Astrocyte (in vitro differentiated cells and primary cell): Measurements from ENCODE around the gene OR51B2. TPM values are rescaled to one million over a fixed set of nuclear protein-coding genes. Genes with fewer than 3 reads are reported as not detected.

ENCODE experiments used
- DNase-seq: peaks from one replicate; pipeline ENCODE4 v3.0.0-alpha.2; 2010; ENCODE audit warnings: low read depth
- FAIRE-seq: peaks from 2 replicates; lab custom pipeline; 2011; peaks lifted over from hg19 to GRCh38; lab: Jason Lieb, UNC
- H2AFZ ChIP-seq: 2 replicates; pipeline ENCODE4 v1.6.0; 2012; ENCODE audit warnings: low read depth, low read length, inconsistent platforms
- H3K27ac ChIP-seq: 2 replicates; pipeline ENCODE4 v1.5.1; 2011; ENCODE audit warnings: low read depth, low read length, inconsistent platforms
- H3K27me3 ChIP-seq: 2 replicates; pipeline ENCODE4 v1.6.0; 2011; ENCODE audit warnings: low read length, inconsistent platforms; ENCODE audit not compliant: insufficient read depth
- H3K36me3 ChIP-seq: 2 replicates; pipeline ENCODE4 v1.5.1; 2011; ENCODE audit warnings: low read length, inconsistent platforms; ENCODE audit not compliant: insufficient read depth
- H3K4me1 ChIP-seq: 2 replicates; pipeline ENCODE4 v1.5.1; 2011; ENCODE audit warnings: low read length, inconsistent platforms; ENCODE audit not compliant: insufficient read depth
- H3K4me2 ChIP-seq: 2 replicates; pipeline ENCODE4 v1.6.0; 2012; ENCODE audit warnings: low read length, inconsistent platforms
- H3K4me3 ChIP-seq: 2 replicates; pipeline ENCODE4 v1.5.1; 2011; ENCODE audit warnings: low read depth, mild to moderate bottlenecking, low read length, inconsistent platforms; ENCODE audit not compliant: insufficient read depth
- H3K79me2 ChIP-seq: 2 replicates; pipeline ENCODE4 v1.6.0; 2012; ENCODE audit warnings: mild to moderate bottlenecking, low read length, inconsistent platforms; ENCODE audit not compliant: insufficient read depth
- H3K9ac ChIP-seq: 2 replicates; pipeline ENCODE4 v1.6.0; 2012; ENCODE audit warnings: mild to moderate bottlenecking, low read length, inconsistent platforms
- H3K9me3 ChIP-seq: 2 replicates; pipeline ENCODE4 v1.5.1; 2012; ENCODE audit warnings: low read depth, mild to moderate bottlenecking, low read length, inconsistent platforms; ENCODE audit not compliant: insufficient read depth
- H4K20me1 ChIP-seq: 2 replicates; pipeline ENCODE4 v1.6.0; 2012; ENCODE audit warnings: low read length, inconsistent platforms; ENCODE audit not compliant: insufficient read depth
- H3K27ac Mint-ChIP-seq: one replicate; pipeline ENCODE4 v1.8.0; 2021; ENCODE audit warnings: mild to moderate bottlenecking, mixed read lengths; ENCODE audit not compliant: unreplicated experiment
- H3K27me3 Mint-ChIP-seq: one replicate; pipeline ENCODE4 v1.8.0; 2021; ENCODE audit warnings: low read depth, mixed read lengths; ENCODE audit not compliant: unreplicated experiment
- H3K36me3 Mint-ChIP-seq: one replicate; pipeline ENCODE4 v1.8.0; 2021; ENCODE audit warnings: low read depth, mixed read lengths; ENCODE audit not compliant: unreplicated experiment
- H3K4me1 Mint-ChIP-seq: one replicate; pipeline ENCODE4 v1.8.0; 2021; ENCODE audit warnings: low read depth, mixed read lengths; ENCODE audit not compliant: unreplicated experiment
- H3K4me3 Mint-ChIP-seq: one replicate; pipeline ENCODE4 v1.8.0; 2021; ENCODE audit warnings: mild to moderate bottlenecking, moderate library complexity, mixed read lengths; ENCODE audit not compliant: unreplicated experiment
- H3K9me3 Mint-ChIP-seq: one replicate; pipeline ENCODE4 v1.8.0; 2021; ENCODE audit warnings: mild to moderate bottlenecking, mixed read lengths; ENCODE audit not compliant: unreplicated experiment
- EZH2 ChIP-seq: IDR thresholded peaks from 2 replicates; pipeline ENCODE4 v1.6.1; 2012; ENCODE audit warnings: mild to moderate bottlenecking, low read length, inconsistent platforms; ENCODE audit not compliant: insufficient read depth
- total RNA-seq: library from RNA; stranded (reverse); gene quantifications from 2 replicates; pipeline ENCODE4 v1.2.1, GENCODE V29; 2021
- TF ChIP-seq, protein P1 (sequence below): IDR thresholded peaks from 2 replicates; pipeline ENCODE4 v1.5.1; 2011; ENCODE audit warnings: low read depth, mild to moderate bottlenecking, inconsistent platforms, low read length, moderate library complexity; ENCODE audit not compliant: insufficient read depth

The OR51B2 gene
- total RNA-seq, 1 donor from 2014 or later: not detected

DNA sequence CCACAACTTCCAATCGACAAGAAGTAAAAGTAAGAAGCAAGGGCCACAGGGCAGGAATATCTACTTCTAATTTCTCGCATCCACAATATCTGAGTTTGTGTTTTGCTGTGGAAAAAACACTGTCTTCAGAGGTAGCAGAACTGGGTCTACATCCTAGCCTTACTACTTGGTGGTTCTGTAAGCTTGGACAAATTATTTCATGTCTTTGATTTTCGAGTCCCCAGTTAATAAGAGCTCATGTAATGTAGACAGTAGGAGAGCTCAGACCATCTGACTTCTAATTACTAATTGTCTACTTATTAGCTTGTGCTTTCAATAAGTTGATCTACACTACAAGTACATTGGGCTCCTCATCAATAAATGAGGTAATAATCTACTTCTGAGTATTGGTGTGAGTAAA, 41.0 kb downstream of the OR51B2 start:
- H3K9me3 Mint-ChIP-seq: no peaks in the 10 kb centered on the region
- no peak for TF ChIP-seq EZH2
- TF ChIP-seq, protein P1, sequence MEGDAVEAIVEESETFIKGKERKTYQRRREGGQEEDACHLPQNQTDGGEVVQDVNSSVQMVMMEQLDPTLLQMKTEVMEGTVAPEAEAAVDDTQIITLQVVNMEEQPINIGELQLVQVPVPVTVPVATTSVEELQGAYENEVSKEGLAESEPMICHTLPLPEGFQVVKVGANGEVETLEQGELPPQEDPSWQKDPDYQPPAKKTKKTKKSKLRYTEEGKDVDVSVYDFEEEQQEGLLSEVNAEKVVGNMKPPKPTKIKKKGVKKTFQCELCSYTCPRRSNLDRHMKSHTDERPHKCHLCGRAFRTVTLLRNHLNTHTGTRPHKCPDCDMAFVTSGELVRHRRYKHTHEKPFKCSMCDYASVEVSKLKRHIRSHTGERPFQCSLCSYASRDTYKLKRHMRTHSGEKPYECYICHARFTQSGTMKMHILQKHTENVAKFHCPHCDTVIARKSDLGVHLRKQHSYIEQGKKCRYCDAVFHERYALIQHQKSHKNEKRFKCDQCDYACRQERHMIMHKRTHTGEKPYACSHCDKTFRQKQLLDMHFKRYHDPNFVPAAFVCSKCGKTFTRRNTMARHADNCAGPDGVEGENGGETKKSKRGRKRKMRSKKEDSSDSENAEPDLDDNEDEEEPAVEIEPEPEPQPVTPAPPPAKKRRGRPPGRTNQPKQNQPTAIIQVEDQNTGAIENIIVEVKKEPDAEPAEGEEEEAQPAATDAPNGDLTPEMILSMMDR: no peak
- H3K4me3 ChIP-seq: no peak overlapping the region
- H3K4me3 Mint-ChIP-seq: no peak overlapping the region
- no peak overlapping the region for H3K4me2 ChIP-seq
- no peaks in the 10 kb centered on the region for H3K79me2 ChIP-seq
- peaks cover 15% of the 10 kb centered on the region for H3K4me1 Mint-ChIP-seq
- H4K20me1 ChIP-seq: no peaks in the 10 kb centered on the region
- no peaks in the 10 kb centered on the region for H3K27me3 ChIP-seq
- no peaks in the 10 kb centered on the region for H3K9me3 ChIP-seq
- H3K4me1 ChIP-seq: peaks cover 6% of the 10 kb centered on the region
- H3K36me3 ChIP-seq: no peaks in the 10 kb centered on the region
- no peaks in the 10 kb centered on the region for H3K36me3 Mint-ChIP-seq
- H3K9ac ChIP-seq: no peak overlapping the region
- no peaks in the 10 kb centered on the region for H3K27me3 Mint-ChIP-seq
- DNase-seq: no peak
- H2AFZ ChIP-seq: no peak overlapping the region
- no peak overlapping the region for H3K27ac ChIP-seq
- H3K27ac Mint-ChIP-seq: no peak overlapping the region
- no peak for FAIRE-seq

DNA sequence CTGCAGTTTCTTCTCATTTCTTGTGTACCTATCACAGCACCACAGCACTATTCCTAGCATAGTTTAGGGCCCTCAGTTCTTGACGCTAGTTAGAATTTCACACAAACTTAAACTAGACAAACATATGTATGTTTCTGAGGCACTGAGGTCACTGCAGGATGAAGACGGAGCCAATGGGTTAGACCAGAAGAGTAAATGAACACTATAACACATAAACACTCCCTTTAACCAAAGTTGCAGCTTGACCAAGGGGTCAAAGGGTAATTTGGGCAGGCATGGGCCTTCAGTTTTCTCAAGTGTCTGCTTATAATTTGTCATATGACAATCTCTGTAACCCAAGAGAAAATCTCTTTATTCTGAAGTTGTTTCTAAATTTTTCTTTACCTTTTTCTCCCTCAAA, 41.5 kb downstream of the OR51B2 start:
- Mint-ChIP-seq H3K4me1 (peaks cover 15% of the 10 kb centered on the region), H3K27ac (no peak overlapping the region)

DNA sequence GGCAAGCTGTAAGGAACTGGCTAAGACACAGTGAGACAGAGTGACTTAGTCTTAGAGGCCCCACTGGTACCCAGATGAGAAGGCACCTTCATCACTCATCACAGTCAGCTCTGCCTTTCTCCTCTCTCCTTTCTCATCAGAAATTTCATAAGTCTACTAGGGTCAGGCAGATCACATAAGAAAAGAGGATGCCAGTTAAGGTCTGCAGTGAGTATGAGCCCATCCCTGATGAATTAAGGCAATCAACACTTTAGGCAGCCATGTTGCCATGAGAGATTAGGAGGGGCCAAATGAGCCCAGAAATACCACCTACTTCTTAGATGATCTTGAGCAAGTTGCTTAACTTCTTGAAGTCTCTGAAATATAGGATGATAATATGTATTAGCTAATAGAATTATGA, 42.5 kb downstream of the OR51B2 start:
- no peaks in the 10 kb centered on the region for H3K27me3 Mint-ChIP-seq

More for the DNA sequence above, 41.5 kb downstream of the OR51B2 start:
- no peaks in the 10 kb centered on the region for H3K9me3 ChIP-seq
- no peaks in the 10 kb centered on the region for H3K36me3 ChIP-seq
- no peaks in the 10 kb centered on the region for H3K79me2 ChIP-seq
- H3K27ac ChIP-seq: no peak overlapping the region
- H4K20me1 ChIP-seq: no peaks in the 10 kb centered on the region
- H3K36me3 Mint-ChIP-seq: no peaks in the 10 kb centered on the region
- H3K9me3 Mint-ChIP-seq: no peaks in the 10 kb centered on the region
- FAIRE-seq: no peak
- H3K4me1 ChIP-seq: peaks cover 8% of the 10 kb centered on the region
- H3K27me3 Mint-ChIP-seq: no peaks in the 10 kb centered on the region
- H3K4me3 Mint-ChIP-seq: no peak overlapping the region
- H3K4me2 ChIP-seq: no peak overlapping the region
- DNase-seq: no peak
- no peak overlapping the region for H3K9ac ChIP-seq
- no peak overlapping the region for H3K4me3 ChIP-seq
- TF ChIP-seq, protein P1: no peak
- TF ChIP-seq EZH2: no peak
- H3K27me3 ChIP-seq: no peaks in the 10 kb centered on the region
- no peak overlapping the region for H2AFZ ChIP-seq

More for the DNA sequence above, 42.5 kb downstream of the OR51B2 start:
- no peak overlapping the region for H3K27ac ChIP-seq
- Mint-ChIP-seq H3K27ac (no peak overlapping the region), H3K4me3 (no peak overlapping the region), H3K36me3 (no peaks in the 10 kb centered on the region), H3K4me1 (peaks cover 15% of the 10 kb centered on the region), H3K9me3 (no peaks in the 10 kb centered on the region)
- H3K4me3 ChIP-seq: no peak overlapping the region
- TF ChIP-seq, protein P1: no peak
- TF ChIP-seq EZH2: no peak
- no peaks in the 10 kb centered on the region for H3K9me3 ChIP-seq
- H3K4me2 ChIP-seq: no peak overlapping the region
- DNase-seq: no peak
- peaks cover 8% of the 10 kb centered on the region for H3K4me1 ChIP-seq
- H3K9ac ChIP-seq: no peak overlapping the region
- no peaks in the 10 kb centered on the region for H3K79me2 ChIP-seq
- FAIRE-seq: no peak
- H3K36me3 ChIP-seq: no peaks in the 10 kb centered on the region
- no peak overlapping the region for H2AFZ ChIP-seq
- no peaks in the 10 kb centered on the region for H4K20me1 ChIP-seq
- no peaks in the 10 kb centered on the region for H3K27me3 ChIP-seq
